Duodenal mucosa (tissue), 2 donors: ENCODE results near the gene IRAK1.

Experiments
- H3K27ac ChIP-seq: one replicate; pipeline ENCODE4 v1.7.0; 2013; ENCODE audit warnings: low read depth, low read length
- H3K27me3 ChIP-seq, 2 donors: one replicate each; pipeline ENCODE4 v1.7.0; 2013; ENCODE audit warnings: low read length in 2 of 2, control low read depth in 1 of 2; ENCODE audit not compliant: insufficient read depth in 2 of 2, control insufficient read depth in 1 of 2
- H3K36me3 ChIP-seq, 2 donors: one replicate each; pipeline ENCODE4 v1.7.0; 2013; ENCODE audit warnings: low read length in 2 of 2, control low read depth in 1 of 2; ENCODE audit not compliant: insufficient read depth in 2 of 2, control insufficient read depth in 1 of 2
- H3K4me1 ChIP-seq, 2 donors: one replicate each; pipeline ENCODE4 v1.7.0; 2013; ENCODE audit warnings: low read length in 2 of 2, control low read depth in 1 of 2; ENCODE audit not compliant: insufficient read depth in 2 of 2, control insufficient read depth in 1 of 2
- H3K4me3 ChIP-seq, 2 donors: one replicate each; pipeline ENCODE4 v1.7.0; 2013; ENCODE audit warnings: low read length in 2 of 2, low read depth in 1 of 2
- H3K9ac ChIP-seq, 2 donors: one replicate each; pipeline ENCODE4 v1.7.0; 2013; ENCODE audit warnings: low read length in 2 of 2, low read depth in 1 of 2
- H3K9me3 ChIP-seq, 2 donors: one replicate each; pipeline ENCODE4 v1.7.0; 2013; ENCODE audit warnings: low read length in 2 of 2, control low read depth in 1 of 2; ENCODE audit not compliant: control insufficient read depth in 1 of 2

The IRAK1 gene

GRCh38 chrX:153972368-153973126, 47.2 kb downstream of the IRAK1 start, which contains the start of gene TMEM187:
Gene TMEM187 (plus strand): TSS chrX:153972754. CDS start chrX:153982063, 9,309 bp downstream.
- H3K27ac ChIP-seq: peak within 1 kb of the TSS; percentile 97
- peak within 1 kb of the TSS; percentile 83 to 98 for H3K9ac ChIP-seq
- no peaks in the 10 kb centered on the region for H3K36me3 ChIP-seq
- peaks cover 27 to 39% of the 10 kb centered on the region in 2 donors for H3K4me1 ChIP-seq
- no peaks in the 10 kb centered on the region for H3K27me3 ChIP-seq
- no peaks in the 10 kb centered on the region for H3K9me3 ChIP-seq
- peak within 1 kb of the TSS; percentile 86 to 88 for H3K4me3 ChIP-seq

GRCh38 chrX:153971450-153972367, 48.0 kb downstream of the IRAK1 start, which contains the start of gene HCFC1:
Gene HCFC1 (minus strand): TSS chrX:153971818. CDS start chrX:153970840, 978 bp downstream.
- H3K27ac ChIP-seq: peak within 1 kb of the TSS; percentile 97
- peaks cover 35 to 47% of the 10 kb centered on the region in 2 donors for H3K4me1 ChIP-seq
- peak within 1 kb of the TSS; percentile 83 to 98 for H3K9ac ChIP-seq

GRCh38 chrX:153971124-153971449, 48.6 kb downstream of the IRAK1 start:
- H3K27me3 ChIP-seq: no peaks in the 10 kb centered on the region
- H3K4me1 ChIP-seq: peaks cover 41 to 51% of the 10 kb centered on the region in 2 donors
- H3K36me3 ChIP-seq: no peaks in the 10 kb centered on the region
- no peaks in the 10 kb centered on the region for H3K9me3 ChIP-seq
- peak overlapping the region; percentile 97 for H3K27ac ChIP-seq
- H3K4me3 ChIP-seq: peak overlapping the region; percentile 86 to 88
- H3K9ac ChIP-seq: peak overlapping the region; percentile 83 to 98

More at GRCh38 chrX:153971450-153972367, 48.0 kb downstream of the IRAK1 start, which contains the start of gene HCFC1:
- no peaks in the 10 kb centered on the region for H3K27me3 ChIP-seq
- H3K4me3 ChIP-seq: peak within 1 kb of the TSS; percentile 86 to 88
- no peaks in the 10 kb centered on the region for H3K36me3 ChIP-seq
- no peaks in the 10 kb centered on the region for H3K9me3 ChIP-seq

- peaks cover 41 to 52% of the 10 kb centered on the region in 2 donors for H3K4me1 ChIP-seq
- H3K4me3 ChIP-seq: peak overlapping the region; percentile 86 to 88
- H3K27me3 ChIP-seq: no peaks in the 10 kb centered on the region
- peak overlapping the region; percentile 68 to 98 for H3K9ac ChIP-seq
- H3K36me3 ChIP-seq: no peaks in the 10 kb centered on the region
- no peaks in the 10 kb centered on the region for H3K9me3 ChIP-seq
- H3K27ac ChIP-seq: peak overlapping the region; percentile 97
Measured at GRCh38 chrX:153970357-153971123, 49.2 kb downstream of the IRAK1 start.

- peak overlapping the region; percentile 66 to 86 for H3K4me3 ChIP-seq
- H3K9ac ChIP-seq: peak overlapping the region; percentile 56 to 66
- no peaks in the 10 kb centered on the region for H3K9me3 ChIP-seq
- H3K27ac ChIP-seq: peak overlapping the region; percentile 32
- H3K27me3 ChIP-seq: no peaks in the 10 kb centered on the region
- H3K36me3 ChIP-seq: no peaks in the 10 kb centered on the region
- peaks cover 40 to 51% of the 10 kb centered on the region in 2 donors for H3K4me1 ChIP-seq
Measured at GRCh38 chrX:153969904-153970356, 49.8 kb downstream of the IRAK1 start.

GRCh38 chrX:153969125-153969903, 50.4 kb downstream of the IRAK1 start:
- Histone ChIP-seq H3K9ac (peak overlapping the region; percentile 56 to 66), H3K9me3 (no peaks in the 10 kb centered on the region), H3K27ac (peak overlapping the region; percentile 50), H3K4me1 (peaks cover 34 to 44% of the 10 kb centered on the region in 2 donors), H3K4me3 (peak overlapping the region; percentile 66 to 86), H3K27me3 (no peaks in the 10 kb centered on the region), H3K36me3 (no peaks in the 10 kb centered on the region)

GRCh38 chrX:153968754-153969124, 51.0 kb downstream of the IRAK1 start:
- no peaks in the 10 kb centered on the region for H3K27me3 ChIP-seq
- H3K36me3 ChIP-seq: peaks cover 0 to under 1% of the 10 kb centered on the region in 2 donors
- no peaks in the 10 kb centered on the region for H3K9me3 ChIP-seq
- peak overlapping the region; percentile 32 for H3K27ac ChIP-seq
- peaks cover 28 to 40% of the 10 kb centered on the region in 2 donors for H3K4me1 ChIP-seq
- peak overlapping the region; percentile 56 to 66 for H3K9ac ChIP-seq
- peak overlapping the region; percentile 66 to 86 for H3K4me3 ChIP-seq

- peak overlapping the region; percentile 56 to 66 for H3K9ac ChIP-seq
- peaks cover 24 to 35% of the 10 kb centered on the region in 2 donors for H3K4me1 ChIP-seq
- peaks cover 4 to 5% of the 10 kb centered on the region in 2 donors for H3K36me3 ChIP-seq
- H3K27ac ChIP-seq: no peak overlapping the region
- H3K4me3 ChIP-seq: peak overlapping the region; percentile 45 to 86
- H3K9me3 ChIP-seq: no peaks in the 10 kb centered on the region
- no peaks in the 10 kb centered on the region for H3K27me3 ChIP-seq
Measured at GRCh38 chrX:153968255-153968654, 51.4 kb downstream of the IRAK1 start.
